T47D (cell line): Measurements from ENCODE around the gene TIGD2.
A peak's percentile ranks its signal among the peaks of the same experiment; 100 is the strongest.

Experiments
- DNase-seq, 2 experiments: peaks; one replicate each; pipeline versions ENCODE4 v3.0.0 to v3.0.0-alpha.2; 2011 to 2012; ENCODE audit warnings: low read depth in 1 of 2, low spot score in 1 of 2
- JUND ChIP-seq: IDR thresholded peaks from 2 replicates; pipeline ENCODE4 v1.6.1; 2012; ENCODE audit warnings: low read depth
- in situ Hi-C: cut with HindIII; loops from 2 replicates; pipeline ENCODE4 v1.10.0; 2016; ENCODE audit warnings: low sequenced_read_pairs, low pct_unique_long_range_greater_than_20kb

Gene TIGD2

DNA sequence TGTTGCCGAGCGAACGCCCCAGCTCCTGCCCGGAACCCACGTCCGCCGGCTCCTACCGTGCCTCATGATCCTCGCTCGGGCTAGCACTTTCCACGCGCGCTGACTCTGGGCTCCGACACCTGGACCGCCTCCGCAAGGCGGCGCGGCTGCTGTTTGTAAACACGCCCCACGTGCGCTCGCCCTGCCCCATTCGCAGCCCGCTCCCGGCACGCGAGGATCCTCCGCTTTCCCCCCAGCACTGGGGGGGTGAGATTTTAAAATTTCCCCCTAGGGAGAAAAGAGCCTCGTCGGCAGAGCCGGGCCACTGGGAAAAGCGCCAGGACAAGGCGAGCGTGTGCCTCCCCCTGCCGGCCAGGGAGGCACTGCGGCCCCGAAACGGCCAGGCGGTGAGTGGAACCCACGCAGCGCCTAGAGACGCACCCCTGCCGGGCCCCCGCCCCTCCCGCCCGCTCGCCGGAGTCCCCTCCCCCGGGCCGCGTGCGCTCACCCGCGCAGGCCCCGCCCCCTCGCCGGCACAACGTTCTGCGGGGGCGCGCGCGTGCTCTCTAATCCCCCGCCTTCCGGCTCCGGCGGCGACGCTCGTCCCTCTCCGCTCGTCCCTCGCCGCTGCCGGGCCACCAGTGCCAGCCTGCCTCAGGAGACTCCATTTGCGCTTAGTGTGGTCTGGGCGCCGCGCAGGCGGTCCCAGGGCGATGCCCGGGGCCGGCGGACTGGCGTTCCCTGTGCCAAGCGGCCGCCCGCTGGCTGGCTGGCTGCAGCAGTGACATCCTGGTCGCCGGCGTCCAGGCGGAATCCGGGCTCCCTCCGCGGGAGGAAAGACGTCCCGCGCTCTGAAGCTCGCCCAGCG is at the start of gene TIGD2:
TSS of gene TIGD2 (plus strand) at position 548 of the 847 bp plus-strand sequence. CDS start 1,442 bp downstream, outside the sequence.
- no peak for TF ChIP-seq JUND

DNA sequence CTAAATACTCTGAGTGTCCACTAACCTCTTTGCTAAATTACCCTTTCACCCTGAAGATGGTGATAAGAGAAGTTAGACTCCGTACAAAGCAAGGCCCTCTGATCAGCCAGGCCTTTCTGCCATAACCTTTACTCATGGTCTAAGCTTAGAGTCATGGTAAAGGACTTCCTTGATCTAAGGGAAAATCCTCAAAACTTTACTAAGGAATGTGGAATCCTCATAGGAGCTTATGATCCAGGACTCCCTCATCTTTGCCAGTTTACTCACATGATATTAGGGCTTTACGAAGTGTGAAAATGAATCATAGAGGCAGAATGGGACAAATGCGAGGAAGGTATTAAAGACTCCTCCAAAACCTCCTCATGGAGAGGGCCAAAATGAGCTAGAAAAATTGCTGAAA is 46.5 kb upstream of the TIGD2 start:
- no peak for DNase-seq
- in situ Hi-C loops = no loop called here
- TF ChIP-seq JUND = no peak

More for the DNA sequence above, at the start of gene TIGD2:
- in situ Hi-C loops = no loop called here
- peak; percentile 81 to 92 for DNase-seq

DNA sequence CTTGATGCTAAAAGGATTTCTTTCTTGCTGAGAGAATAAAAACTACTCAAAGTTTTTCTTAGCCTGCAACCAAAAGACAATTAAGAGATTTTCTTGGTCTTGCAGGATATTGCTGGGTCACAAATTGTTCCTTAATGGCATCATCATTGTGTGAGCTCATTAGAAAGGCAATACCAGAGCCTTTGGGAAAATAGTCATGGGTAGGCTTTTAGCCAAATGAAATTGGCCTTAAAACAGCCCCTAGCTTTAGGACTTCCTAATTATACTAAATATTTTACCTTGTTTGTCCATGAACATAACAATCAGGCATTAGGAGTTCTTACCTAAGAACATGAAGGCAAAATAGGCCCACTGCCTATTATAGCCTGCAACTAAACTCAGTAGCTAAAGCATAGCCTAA is 43.9 kb upstream of the TIGD2 start:
- DNase-seq = no peak
- no peak for TF ChIP-seq JUND
- in situ Hi-C loops = no loop called here

DNA sequence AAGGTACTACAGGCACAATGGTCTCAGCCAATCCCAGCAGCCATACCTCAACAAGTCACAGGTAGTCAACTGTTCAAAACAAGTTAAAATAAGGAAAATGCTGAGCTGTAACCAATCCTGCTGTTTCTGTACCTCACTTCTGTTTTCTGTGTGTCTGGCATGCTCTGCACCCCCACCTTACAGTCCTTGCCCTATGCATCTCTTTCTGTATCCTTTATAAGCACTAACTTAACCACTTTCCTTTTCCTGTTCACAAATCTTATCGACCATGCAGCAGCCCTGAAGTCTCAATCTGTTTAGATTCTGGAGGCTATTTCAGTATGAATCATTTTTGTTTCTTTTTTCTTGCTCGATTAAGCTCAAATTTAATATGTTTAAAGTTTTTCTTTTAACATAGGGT is 41.9 kb upstream of the TIGD2 start:
- in situ Hi-C loops = no loop called here
- DNase-seq = no peak
- TF ChIP-seq JUND = no peak

DNA sequence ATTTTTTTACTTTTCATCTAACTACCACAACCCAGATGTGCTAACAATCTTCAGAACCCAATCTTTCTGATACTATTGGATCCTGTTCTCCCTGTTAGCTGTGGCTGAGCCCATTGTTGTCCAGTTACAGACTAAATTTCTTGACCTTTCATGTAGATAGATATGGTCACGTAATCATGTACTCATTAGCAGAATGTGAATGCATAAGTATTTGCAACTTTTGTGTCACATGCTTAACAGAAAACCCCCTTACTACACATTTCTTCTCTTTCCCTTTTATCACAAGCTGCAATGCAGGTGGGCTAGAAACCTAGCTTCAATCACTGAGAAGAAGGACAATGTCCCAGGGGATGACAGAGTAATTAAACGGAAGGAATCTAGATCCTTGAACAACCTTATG is 41.3 kb upstream of the TIGD2 start:
- in situ Hi-C loops = no loop called here
- DNase-seq = no peak
- no peak for TF ChIP-seq JUND

DNA sequence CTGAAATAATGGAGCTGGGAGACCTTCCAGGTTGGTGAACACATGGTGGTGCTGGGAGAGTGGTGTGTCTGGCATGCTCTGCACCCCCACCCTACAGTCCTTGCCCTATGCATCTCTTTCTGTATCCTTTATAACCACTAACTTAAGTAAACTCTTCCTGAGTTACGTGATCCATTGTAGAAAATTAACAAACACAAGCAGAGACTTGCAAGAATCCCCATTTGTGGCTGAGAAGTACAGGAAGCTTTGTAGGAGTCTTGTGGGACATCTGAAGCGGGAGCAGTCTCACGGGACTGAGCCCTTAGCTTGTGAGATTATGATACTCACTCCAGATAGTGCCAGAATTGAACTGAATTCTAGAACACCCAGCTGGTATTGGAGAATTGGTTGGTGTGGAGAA is 40.0 kb upstream of the TIGD2 start:
- in situ Hi-C loops = no loop called here
- no peak for DNase-seq
- TF ChIP-seq JUND = no peak

DNA sequence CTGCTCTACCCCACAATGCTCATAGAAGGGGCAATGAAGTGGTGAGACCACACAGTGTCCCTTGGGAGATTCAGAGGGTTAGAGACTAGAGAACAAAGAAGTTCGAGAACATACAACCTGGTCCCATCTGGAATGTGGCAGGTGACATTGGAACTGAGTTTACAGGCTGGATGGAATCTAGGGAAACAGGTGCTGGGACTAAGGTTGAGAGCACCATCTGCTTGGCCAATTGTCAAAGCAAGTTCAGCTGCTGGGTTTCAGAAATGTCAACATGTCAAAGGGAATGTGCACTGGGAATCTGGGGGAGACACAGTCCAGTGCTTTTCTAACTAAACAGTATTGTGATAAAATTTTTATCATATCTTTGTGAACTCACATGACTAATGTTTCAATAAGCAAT is 38.4 kb upstream of the TIGD2 start:
- peak in 1 of 2 experiments; percentile 30 for DNase-seq
- in situ Hi-C loops = no loop called here
- no peak for TF ChIP-seq JUND

DNA sequence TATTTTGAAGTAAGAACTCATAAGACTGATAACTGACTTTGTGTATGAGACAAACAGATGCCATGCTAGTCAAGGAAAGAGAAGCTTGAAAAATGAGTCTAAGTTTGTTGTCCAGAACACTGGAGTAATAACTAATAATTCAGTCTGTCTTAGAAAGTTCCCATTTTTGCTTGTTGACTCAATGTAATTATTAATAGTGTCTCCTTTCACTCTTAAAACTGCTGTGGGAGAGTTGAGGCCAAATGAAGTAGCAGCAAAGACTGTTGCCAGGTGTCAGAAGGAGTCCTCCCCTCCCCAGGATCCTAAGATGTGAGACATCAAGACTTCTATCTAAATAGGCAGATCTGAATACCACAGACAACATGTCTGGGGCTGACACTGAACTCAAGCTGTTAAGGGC is 33.6 kb upstream of the TIGD2 start:
- no peak for DNase-seq
- no peak for TF ChIP-seq JUND
- in situ Hi-C loops = no loop called here

DNA sequence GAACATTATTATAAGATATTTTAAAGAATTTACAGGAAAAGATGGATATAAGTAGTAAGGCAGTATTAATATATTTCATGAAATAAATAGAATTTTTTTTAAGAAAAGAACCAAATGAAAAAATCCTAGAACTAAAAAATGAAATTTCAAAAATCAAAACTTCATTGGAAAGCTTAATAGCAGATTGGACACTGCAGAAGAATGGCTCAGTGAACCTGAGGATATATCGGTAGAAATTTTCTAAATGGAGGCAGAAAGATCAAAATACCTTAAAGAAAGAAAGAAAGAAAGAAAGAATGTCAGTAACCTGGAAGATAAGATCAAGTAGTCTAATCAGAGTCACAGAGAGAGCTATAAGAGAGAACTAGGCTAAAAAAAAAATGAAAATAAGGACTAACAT is 33.0 kb upstream of the TIGD2 start:
- TF ChIP-seq JUND = no peak
- DNase-seq = no peak
- in situ Hi-C loops = no loop called here

DNA sequence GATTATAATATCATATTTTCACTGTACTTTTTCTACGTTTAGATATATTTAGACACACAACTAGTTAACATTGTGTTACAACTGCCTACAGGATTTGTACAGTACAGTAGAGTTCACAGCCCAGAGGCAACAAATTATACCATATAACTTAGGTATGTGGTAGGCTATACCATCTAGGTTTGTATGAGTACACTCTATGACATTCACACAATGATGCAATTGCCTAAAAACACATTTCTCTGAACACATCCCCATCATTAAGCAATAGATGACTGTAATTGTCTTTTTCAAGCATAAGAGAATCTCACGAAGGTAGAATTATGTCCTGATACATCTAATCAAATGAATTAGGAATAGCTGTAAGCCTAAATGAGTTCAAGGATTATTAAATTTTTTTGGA is 12.3 kb upstream of the TIGD2 start:
- no peak for DNase-seq
- in situ Hi-C loops = no loop called here
- TF ChIP-seq JUND = no peak

DNA sequence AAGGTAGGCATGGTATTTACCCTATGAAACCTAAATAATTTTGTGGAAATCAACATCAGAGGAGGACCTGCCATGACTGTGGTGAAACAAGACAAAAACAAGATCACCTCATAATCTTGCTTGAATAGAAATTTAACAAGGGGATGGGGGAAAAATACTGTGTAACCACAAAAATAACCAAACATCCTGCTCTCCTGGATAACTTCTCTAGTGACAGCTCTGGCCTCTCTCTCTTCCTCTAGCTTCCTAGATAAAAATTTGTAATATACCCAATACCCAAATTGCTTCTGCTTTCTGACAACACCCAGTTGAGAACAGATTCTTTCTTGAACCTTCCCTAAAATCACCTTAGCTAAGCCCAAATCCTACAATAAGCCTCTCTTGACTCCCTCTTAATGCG is 11.9 kb upstream of the TIGD2 start:
- in situ Hi-C loops = no loop called here
- TF ChIP-seq JUND = no peak
- DNase-seq = no peak

DNA sequence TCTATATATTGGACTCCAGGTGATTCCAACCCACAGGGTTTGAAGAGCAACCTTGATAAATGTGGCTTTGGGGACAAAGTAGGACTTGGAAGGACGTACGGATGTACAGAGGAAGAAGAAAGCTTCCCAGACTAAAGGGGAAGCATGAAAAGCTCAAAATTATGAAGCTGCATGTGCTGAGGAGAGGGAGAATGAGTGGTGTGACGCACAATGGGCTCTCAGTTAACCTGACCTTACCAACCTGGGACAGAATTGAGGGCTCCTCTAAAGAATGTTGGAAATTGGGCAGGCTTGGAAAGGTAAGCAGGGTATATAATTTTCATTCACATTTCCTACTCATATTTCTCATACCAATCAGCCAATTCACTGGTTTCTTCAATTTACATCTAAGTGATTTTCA is 10.5 kb upstream of the TIGD2 start:
- in situ Hi-C loops = no loop called here
- no peak for TF ChIP-seq JUND
- no peak for DNase-seq

DNA sequence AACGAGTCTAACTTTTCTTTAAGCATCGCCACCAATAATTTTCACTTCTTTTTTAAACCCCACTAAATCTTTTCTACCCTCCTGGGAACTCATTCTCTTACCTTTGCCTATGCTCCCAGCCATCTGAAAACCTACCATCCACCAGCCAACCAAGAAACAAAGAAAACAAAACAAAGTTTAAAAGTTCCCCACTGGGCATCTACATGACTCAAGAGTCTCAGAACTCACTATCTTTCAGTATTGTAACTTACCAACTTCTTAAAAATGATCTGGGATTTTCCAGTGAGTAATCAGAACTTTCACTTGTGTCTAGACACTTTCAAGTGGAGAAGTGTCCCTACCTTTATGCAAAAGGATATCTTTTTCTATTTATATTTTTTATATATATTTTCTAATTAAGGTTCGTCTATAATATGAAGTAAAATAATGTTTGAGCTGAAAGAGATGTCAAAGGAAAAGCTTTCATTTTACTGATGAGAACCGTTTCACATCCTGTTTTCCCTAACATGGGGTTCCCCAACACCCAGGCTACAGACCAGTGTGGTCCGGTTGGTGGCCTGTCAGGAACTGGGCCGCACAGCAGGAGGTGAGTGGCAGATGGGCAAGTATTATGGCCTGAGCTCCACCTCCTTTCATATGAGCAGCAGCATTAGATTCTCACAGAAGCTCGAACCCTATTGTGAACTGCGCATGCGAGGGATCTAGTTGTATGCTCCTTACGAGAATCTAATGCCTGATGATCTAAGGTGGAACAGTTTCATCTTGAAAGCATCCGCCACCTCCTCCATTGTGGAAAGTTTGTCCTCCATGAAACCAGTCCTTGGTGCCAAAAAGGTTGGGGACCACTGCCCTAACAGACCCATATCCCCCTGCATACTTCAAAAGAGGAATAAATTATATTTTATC is 9.8 kb upstream of the TIGD2 start:
- in situ Hi-C loops = no loop called here
- no peak for TF ChIP-seq JUND
- no peak for DNase-seq
